RPMI8226 (cell line): ENCODE measurements around the gene TGM2.

ENCODE experiments used
- DNase-seq: peaks from one replicate; pipeline ENCODE4 v3.0.0-alpha.2; 2015

The TGM2 gene

DNA sequence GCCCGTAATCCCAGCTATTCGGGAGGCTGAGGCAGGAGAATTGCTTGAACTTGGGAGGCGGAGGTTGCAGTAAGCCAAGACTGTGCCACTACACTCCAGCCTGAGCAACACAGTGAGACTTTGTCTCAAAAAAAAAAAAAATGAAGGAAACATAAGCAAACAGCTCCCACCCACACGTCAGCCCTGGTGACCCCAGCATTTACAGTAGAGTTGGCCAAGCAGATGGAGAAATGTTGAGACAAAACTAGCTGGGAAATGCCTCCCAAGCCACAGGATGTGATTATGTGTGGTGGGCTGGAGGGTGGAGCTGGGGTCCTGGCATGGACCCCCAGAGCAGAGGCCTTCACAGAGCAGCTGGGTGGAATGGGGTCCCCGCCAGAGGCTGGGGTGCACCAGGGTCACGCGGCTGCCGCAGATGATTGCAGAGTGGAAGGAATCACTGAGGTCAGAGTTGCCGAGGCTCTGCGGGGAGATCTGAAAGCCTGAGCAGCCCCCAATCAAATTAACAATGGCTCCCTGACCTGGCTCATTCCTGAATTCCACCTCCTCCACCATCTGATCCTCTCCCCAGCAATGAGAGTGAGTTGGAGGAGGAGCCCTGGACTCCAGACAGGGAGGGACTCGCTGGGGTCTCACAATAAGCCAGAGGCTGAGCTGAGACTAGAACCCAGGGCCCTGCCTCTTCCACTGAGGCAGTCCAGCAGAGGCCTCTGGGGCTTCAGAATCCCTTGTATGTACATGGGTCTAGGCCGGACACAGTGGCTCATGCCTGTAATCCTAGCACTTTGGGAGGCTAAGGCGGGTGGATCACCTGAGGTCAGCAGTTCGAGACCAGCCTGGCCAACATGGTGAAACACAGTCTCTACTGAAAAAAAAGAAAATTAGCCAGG is 34.7 kb upstream of the TGM2 start:
- DNase-seq, result no peak

DNA sequence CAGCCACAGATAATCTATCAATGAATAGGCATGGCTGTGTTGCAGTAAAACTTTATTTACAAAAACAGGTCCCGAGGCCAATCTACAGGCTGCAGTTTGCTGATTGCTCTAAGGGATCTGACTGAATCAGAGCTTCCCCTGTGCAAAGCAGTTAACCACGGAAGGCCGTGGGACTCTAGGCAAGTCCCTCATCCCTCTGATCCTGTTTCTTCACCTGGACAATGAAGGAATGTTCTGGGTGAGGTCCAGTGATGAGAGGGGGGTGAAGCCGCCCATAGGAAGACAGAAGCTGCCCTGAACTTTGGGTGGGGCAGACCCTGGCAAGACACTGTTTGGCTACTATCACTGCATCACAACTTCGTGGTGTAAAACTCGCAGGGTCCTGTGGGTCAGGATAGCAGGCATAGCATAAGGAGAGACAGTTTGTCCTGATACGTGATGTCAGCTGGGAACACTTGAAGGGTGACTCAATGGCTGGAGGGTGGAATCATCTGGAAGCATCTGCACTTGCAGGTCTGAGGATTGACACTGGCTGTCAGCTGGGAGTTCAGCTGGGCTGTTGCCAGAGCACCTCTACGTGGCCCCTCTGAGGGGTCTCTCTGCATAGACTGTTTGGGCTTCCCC is 33.3 kb upstream of the TGM2 start:
- no peak for DNase-seq

DNA sequence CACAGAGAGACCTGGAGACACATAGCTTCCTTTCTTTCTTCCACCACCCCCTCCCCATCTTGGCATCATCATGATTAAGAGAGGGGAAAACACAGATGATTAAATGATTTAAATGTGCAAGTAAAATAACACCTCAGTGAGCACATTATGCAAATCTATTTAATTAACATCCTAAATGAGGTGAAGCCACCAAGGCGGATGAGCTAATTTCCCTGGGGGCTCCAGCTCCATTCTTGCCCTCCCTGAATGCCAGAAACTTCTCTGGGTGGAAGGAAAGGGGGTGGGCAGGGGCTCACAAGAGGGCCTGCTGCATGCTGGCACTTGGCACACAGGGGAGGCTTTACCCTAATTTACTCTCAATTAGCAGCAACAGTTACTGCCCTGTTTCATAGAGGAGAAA is 32.5 kb upstream of the TGM2 start:
- DNase-seq, result no peak

DNA sequence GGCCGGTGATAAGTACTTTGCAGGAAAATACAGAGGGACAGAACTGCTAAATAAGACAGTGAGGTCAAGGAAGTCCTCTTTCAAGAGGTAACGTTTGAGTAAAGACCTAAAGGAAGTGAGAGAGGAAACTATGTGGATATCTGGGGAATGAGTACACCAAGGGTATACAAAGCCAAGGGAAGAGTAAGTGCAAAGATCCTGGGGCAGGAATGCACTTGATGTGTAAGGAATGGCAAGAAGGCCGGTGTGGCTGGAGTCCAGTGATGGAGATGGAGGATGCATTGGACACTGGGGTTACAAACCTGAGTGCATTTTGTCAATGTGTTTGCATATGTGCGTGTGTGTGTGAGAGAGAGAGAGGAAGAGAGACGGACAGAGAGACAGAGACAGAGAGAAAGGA is 32.1 kb upstream of the TGM2 start:
- DNase-seq, result no peak

DNA sequence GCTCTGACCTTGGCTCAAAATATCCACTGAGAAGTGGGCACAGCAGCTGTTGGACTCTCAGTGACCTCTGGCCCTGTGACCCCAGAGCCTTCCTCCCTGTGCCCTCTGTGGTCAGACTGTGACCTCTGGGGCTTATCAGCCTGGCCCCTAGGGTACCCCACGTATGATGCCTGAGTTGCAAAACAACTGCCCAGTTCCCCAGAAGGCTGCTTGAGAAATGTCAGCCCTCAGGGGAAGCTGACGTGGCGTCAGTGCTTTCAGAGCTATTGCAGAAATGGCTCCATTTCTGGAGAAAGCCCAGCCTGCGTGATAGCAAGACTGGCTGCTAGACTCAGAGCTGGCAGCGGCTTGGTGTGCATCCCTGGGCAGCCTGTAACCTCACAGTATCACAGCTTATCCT is 31.5 kb upstream of the TGM2 start:
- DNase-seq, result peak; percentile 31

DNA sequence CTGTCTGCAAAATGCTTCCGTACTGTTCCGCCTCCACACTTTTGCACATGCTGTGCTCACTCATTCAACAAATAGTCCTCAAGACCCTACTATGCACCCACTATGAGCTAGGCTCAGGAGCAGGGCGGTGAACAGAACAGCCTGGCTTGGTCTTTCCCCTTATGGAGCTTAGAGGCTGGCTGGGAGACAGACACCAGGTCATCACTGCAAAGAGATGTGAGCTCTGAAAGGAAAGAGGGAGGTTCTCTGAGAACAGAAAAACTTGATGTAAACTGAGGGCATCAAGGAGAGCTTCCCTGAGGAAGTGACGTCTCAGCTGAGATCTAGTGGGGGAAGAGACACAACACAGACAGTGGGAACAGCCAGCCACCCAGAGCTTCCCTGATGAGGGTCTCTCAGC is 31.0 kb upstream of the TGM2 start:
- DNase-seq, result no peak

DNA sequence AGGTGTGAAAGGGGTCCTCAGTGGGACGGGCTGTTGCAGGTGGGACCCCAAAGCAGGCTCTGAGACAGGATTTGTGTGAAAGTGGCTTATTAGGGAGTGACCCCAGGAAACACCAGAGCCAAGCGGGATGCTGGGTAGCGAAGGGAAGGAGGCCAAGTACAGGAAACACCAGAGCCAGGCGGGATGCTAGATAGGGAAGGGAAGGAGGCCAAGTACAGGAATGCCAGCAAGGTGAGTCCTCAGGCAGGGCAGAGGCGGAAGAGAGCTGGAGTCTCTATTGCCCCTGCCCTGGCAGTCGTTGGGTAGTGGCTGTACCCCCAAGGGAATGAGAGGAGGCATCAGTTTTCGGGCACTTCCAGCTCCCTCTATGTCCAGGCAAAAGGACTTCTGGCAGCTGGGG is 30.5 kb upstream of the TGM2 start:
- DNase-seq, result no peak

DNA sequence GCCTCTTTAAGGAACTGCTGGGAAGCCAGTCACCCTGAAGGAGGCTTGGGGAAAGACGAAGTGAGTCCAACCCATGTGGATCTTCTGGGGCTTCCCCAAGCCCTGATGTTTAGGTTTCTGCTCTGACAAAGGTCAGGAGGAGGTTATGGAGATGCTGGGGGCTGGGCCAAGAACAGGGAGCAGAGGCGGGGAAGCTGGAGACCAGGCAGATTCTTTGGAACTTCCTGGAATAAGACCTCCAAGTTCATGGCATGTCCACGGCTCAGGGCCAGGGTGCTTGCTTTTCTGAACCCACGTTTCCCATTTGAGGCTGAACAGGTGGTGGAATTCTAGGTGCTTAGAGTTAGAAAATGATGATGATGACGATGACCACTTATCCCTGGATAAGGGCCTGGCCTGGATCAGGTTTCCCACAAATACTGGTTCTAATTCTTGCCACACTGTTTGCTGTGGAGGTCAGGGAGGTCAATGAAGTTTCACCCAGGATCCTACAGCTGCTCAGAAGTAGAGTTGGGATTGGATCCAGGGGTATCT is 30.0 kb upstream of the TGM2 start:
- DNase-seq, result no peak

DNA sequence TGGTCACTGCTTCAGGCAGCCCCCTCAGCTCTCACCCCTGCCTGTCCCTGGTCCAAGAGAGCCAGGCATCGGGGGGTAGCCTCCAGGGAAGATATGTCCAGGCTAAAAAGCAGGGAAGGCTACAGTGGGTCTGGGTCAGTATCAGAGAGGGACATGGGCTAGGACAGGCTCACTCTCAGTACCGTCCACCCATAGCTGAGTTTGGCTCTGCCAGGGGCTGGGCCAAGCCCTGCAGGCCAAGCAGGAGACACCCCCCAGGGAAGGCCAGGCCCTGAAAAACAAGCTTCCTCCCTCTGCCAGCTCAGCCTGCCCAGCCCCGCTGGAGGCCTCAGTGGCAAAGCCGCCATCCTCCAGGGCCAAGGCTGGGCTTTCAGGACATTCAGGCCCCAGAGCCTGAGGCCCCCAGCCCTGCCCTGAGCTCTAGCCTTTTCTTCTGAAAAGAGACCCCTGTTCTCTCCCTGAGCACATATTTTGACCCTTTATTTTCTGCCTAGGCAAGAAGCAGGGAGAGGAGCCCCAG is 28.6 kb upstream of the TGM2 start:
- no peak for DNase-seq

DNA sequence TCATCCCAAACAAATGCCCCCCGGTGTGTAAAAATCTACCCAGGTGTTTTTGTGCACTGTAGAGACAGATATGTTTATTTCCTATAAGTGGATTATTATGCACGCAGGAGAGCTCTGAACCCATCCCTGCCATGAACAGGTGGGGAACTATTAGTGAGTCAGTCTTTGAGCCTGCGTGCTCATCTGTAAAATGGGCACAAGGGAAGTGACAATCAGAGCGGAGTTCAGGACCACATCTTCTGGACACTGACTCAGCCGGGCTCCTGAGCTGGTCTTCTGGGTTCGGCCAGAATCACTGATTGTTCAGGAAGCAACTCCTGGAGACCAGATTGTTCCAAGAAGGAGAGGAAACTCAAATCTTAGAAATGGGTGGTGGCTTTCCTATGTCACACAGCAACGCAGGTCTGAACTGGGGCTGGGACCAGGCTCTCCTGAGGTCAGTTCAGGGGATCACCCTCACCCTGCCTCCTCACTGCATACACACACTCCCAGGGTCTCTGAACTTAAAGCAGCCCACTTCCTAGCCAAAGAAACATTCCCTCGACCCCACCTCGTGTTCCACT is 27.3 kb upstream of the TGM2 start:
- DNase-seq, result no peak

DNA sequence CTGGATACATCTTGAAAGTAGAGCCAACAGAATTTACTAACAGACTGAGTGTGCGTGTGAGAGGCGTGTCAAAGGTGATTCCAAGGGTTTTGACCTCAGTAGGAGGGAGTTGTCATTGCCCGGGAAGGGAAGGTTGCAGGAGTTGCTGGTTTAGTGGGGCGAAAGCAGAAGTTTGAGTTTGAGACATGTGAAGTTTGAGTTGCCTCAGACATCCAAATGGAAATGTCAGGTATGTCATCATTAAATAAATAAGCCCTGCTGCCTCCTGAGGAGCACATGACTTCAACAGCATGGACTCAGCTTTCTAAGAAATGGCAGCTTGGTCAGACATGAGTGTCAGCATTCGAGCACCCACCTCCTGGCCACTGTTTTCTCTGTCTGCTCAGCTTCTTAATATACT is 26.6 kb upstream of the TGM2 start:
- no peak for DNase-seq

DNA sequence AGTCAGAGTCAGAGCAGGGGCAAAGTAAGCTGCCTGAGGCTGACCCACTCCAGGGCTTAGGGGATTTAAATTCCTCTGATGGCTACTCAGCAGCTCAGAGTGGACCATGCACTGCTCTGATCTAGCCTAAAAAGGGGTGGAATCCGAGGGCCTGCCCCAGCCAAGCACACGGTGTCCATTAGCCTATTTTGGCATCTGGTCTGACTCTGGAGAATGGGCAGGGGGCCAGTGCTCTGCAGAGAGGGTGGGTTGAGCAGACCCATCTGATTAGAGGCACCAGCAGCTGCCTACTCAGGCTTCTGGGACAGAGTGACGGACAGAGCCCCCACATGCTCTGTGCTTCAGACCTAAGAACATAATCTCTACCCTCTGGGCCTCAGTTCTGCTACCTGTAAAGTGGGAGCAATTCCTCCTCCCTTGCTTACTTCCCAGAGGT is 25.9 kb upstream of the TGM2 start:
- no peak for DNase-seq

DNA sequence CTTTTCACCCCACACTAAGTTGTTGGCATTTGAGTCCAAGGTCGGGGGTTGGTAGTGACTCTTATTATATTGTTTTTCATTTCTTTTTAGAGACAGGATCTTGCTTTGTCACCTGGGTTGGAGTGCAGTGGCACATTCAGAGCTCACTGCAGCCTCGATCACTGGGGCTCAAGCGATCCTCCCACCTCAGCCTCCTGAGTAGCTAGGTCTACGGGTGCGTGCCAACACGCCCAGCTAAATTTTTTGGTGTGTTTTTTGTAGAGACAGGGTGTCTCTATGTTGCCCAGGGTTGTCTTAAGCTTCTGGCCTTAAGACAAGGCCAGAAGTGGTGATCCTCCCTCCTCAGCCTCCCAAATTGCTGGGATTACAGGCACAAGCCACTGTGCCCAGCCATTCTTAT is 25.1 kb upstream of the TGM2 start:
- DNase-seq, result no peak

DNA sequence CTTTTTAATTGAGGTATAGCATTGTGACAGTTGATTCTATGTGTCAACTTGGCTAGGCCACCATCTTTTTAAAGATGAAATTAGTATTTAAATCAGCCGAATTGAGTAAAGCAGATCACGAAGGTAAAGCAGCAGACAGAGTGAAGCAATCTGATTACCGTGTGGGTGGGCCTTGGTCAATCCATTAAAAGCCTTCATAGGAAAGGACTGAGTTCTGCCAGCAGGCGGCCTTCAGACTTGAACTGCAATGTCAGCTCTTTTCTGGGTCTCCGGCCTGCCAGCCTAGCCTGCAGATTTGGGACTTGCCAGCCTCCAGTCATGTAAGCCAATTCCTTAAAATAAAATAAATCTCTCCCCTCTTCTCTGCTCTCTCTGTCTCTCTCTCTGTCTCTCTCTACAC is 22.4 kb upstream of the TGM2 start:
- DNase-seq, result peak; percentile 71

DNA sequence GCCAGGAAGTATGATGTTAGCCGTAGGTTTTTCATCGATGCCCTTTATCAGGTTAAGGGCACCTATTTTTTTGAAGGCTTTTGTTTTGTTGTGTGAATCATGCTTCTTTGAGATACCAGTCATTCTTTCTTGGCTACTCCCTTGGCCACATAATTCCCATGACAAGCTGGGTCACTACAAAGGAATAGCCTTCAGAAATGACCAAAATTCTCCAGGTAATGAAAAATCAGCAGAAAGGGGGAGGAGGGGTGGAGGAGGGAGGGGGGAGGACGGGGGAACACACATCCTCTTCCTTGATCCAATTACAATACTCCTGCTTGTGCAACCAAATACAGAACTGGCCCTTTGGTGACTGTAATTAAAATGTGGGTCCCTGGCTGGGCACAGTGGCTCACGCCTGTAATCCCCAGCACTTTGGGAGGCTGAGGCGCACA is 21.7 kb upstream of the TGM2 start:
- DNase-seq, result no peak

DNA sequence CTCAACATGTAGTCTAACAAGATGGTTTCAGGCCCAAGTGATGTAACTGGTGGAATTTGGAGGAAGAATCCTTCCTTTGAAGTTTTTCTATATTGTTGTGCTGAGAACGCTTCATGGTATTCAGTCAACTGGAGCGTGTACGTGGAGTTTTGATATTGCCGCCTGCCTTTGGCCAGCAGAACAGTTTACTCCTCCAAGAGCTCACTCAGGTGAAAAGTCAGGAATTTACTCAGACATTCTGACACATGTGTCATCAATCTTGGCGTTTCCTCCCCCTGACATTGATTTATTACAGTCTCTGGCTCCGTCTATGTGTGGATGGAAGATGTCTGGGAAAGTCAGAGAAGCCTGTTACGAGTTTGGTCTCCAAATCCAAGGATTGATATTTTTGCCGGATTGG is 19.0 kb upstream of the TGM2 start:
- DNase-seq, result no peak

DNA sequence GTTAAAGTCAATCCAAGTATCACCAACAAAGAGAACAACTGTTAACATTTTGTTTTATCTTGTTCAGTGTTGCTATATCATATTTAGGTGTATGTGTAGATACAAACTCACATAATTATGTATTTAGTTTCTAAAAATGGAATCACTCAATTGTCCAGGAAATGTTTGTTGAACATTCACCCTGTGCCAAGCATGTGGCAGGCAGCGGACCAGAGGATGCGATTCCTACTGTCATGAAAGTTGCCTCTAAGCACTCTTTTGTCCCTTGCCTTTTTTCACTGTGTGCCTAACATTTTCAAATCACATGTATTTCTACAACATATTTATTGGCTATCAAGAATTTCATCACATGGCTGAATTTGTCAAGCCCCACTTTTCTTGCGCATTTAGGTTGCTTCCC is 16.9 kb upstream of the TGM2 start:
- no peak for DNase-seq

DNA sequence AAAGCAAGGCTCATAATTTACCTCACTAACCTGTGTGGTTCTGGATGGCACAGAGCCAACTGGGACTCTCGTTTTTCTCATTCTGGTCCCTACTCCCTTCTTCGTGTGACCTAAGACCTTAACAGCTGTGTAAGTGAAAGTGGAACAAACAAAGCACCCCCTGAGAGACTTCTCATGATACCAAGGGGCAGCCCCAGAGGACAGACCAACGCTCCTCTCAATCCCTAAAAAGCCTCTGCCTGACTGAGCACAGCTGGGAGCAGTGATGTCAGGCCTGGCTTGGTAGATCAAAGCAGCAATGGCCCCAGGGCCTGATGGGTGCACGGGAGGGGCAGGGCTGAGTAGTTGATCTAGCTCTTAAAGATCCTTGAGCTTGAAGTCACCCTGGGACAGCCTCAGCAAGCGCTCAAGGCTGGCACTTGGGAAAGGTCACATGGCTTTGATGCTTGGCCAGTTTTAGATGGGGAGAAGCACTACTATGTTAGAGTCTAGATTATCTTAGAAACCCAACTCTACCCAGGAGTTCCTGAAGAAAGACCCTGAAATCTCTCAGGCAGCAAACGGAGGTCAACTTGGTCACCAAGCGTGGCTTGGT is 16.2 kb upstream of the TGM2 start:
- DNase-seq, result no peak

DNA sequence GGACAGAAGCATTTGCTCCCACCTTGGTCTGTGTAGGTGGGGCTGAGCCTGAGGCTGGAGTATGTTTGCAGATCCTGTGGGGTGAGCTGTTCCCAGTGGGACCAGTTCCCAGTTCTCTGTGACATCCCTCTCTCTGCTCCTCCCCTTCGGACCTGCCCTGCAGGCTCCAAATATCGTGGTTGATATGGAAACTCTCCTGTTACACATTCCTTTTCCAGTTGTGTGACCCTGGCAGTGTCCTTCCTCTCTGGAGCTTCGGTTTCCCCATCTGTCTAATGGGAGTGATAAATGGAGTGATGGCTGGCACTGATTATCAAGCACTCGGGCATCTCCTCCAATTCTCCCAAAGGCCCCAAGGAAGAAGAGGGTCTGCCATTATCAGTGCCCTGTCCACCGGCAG is 15.7 kb upstream of the TGM2 start:
- no peak for DNase-seq

DNA sequence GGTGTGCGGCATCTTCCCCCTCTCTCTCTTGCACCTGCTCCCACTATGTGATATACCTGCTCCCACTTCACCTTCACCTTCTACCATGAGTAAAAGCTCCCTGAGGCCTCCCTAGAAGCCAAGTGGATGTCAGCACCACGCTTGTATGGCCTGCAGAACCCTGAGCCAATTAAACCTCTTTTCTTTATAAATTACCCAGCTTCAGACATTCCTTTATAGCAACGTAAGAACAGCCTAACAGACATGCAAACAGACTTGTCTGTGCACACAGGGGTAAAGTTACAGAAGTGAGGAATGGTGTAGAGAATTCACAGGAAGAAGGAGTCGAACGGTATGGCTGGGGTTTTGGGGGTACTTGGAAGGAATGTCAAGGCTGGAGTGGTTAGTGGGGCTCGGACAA is 14.8 kb upstream of the TGM2 start:
- no peak for DNase-seq

DNA sequence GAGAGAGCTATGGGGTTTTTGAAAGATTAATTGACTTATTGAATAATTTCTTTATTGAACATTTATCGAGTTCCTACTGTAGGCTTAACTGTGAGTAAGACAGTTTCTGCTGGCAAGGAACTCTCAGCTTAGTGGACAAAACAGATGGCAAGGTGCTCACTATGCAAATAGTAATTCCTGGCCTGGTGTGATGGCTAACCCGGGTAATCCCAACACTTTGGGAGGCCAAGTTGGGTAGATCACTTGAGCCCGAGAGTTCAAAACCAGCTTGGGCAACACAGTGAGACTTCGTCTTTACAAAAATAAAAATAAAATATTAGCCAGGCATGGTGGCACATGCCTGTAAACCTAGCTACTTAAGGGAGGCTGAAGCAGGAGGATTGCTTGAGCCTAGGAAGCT is 13.5 kb upstream of the TGM2 start:
- no peak for DNase-seq

DNA sequence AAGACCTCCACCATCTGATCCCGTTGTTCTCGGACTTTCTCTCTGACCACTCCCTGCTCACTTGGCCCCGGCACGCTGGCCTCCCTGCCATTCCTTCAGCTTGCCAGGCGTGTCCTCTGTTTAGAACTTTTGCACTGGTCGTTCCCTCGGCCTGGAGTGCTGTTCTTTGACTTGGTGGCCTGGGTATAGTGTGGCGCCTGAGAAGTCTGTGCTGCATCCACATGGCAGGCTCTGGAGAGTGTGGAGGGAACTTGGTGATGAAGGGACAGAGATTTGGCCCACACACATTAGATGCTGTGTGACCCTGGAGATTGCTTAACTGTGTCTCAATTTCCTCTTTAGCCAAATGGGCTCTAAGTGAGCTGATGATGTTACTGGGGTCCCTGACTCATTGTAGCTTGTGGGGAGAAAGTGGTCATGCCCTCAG is 13.0 kb upstream of the TGM2 start:
- no peak for DNase-seq

DNA sequence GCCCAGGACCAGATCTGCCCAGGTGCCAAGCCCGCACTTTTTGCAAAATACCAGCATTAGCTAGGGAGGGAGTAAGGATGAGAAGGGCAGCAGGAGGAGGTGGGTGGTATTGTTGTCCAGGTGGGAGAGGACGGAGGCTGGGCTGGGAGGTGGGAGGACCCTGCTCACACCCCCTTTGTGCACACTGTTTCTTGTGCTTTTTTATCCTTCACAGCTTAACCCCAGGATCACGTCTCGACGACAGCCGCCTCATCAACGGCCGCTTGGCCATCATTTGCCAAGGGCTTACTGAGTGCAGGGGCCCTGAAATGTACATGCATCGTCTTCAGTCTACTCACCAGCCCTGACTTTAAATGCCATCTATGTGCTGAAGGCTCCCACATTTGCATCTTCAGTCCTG is 12.1 kb upstream of the TGM2 start:
- DNase-seq, result no peak
